Activated B cell treated with CpG ODN at 0.5 μM for 24 hours (primary cell): ENCODE data around the gene SLC16A10. TPM values are rescaled to one million over a fixed set of nuclear protein-coding genes. Genes with fewer than 3 reads are reported as not detected.

Experiments used
- ATAC-seq: fragments of 200-7000 bp; cut with Tn5 transposase; one replicate; pipeline ENCODE4 v1.10.0; 2021; ENCODE audit warnings: low read depth, mild to moderate bottlenecking, moderate library complexity
- CTCF ChIA-PET: fragments of 350-600 bp; sonication (Branson Sonifier 250); formaldehyde crosslinking; loops from one replicate; lab custom pipeline; 2021; ENCODE audit warnings: antibody characterized with exemption; lab: Charles Lee
- POLR2A ChIA-PET: fragments of 350-600 bp; sonication (Branson Sonifier 250); formaldehyde crosslinking; loops from one replicate; lab custom pipeline; 2021; ENCODE audit warnings: antibody characterized with exemption; lab: Charles Lee
- DNase-seq: peaks from one replicate; pipeline ENCODE4 v3.0.0; 2022
- H3K27ac Mint-ChIP-seq: one replicate; pipeline ENCODE4 v1.8.0; 2020; ENCODE audit warnings: mixed read lengths
- H3K27me3 Mint-ChIP-seq: one replicate; pipeline ENCODE4 v1.8.0; 2021; ENCODE audit warnings: mixed read lengths
- H3K36me3 Mint-ChIP-seq: one replicate; pipeline ENCODE4 v1.8.0; 2021; ENCODE audit warnings: low read depth, mixed read lengths
- H3K4me1 Mint-ChIP-seq: one replicate; pipeline ENCODE4 v1.8.0; 2021; ENCODE audit warnings: mixed read lengths
- H3K4me3 Mint-ChIP-seq: one replicate; pipeline ENCODE4 v1.8.0; 2020; ENCODE audit warnings: mild to moderate bottlenecking, mixed read lengths
- H3K9me3 Mint-ChIP-seq: one replicate; pipeline ENCODE4 v1.8.0; 2020; ENCODE audit warnings: mixed read lengths
- CTCF ChIP-seq: fragments of 200-600 bp; IDR thresholded peaks from one replicate; pipeline ENCODE4 v1.8.0; 2022; ENCODE audit warnings: antibody characterized with exemption, mild to moderate bottlenecking
- intact Hi-C: fragments of 100-400 bp; cut with micrococcal nuclease; formaldehyde crosslinking; loops from one replicate; pipeline ENCODE4 v1.15.1; 2024
- total RNA-seq: library from RNA; stranded (reverse); gene quantifications from 2 replicates; pipeline ENCODE4 v1.2.3, GENCODE V29; 2022

Gene SLC16A10
- total RNA-seq, 1 donor from 2014 or later = 0.13 TPM

- no peaks in the 10 kb centered on the region for H3K4me1 Mint-ChIP-seq
- no peak overlapping the region for H3K4me3 Mint-ChIP-seq
- H3K9me3 Mint-ChIP-seq = no peaks in the 10 kb centered on the region
- no peaks in the 10 kb centered on the region for H3K27me3 Mint-ChIP-seq
- no peak for TF ChIP-seq CTCF
- ATAC-seq (peak; percentile 68), DNase-seq (no peak)
- H3K27ac Mint-ChIP-seq = no peak overlapping the region
- no peaks in the 10 kb centered on the region for H3K36me3 Mint-ChIP-seq
- intact Hi-C loops = loop anchor here (1.0 kb wide), 4 partner anchors 153 to 682 kb away; no protein-coding TSS in a partner anchor
- POLR2A ChIA-PET = no interaction called here
- CTCF ChIA-PET = interaction anchor here (0.9 to 2.8 kb wide), 8 partner anchors 10 to 683 kb away, joined by 3 to 17 read pairs (median 5); no protein-coding TSS in a partner anchor
Observed at GRCh38 chr6:111210194-111210728, 123.0 kb downstream of the SLC16A10 start.

- POLR2A ChIA-PET = no interaction called here
- Mint-ChIP-seq H3K4me1 (no peaks in the 10 kb centered on the region), H3K9me3 (no peaks in the 10 kb centered on the region), H3K36me3 (no peaks in the 10 kb centered on the region), H3K27ac (no peak overlapping the region), H3K4me3 (no peak overlapping the region), H3K27me3 (no peaks in the 10 kb centered on the region)
- CTCF ChIA-PET = interaction anchor here (0.6 kb wide), 1 partner anchor 1567 kb away, joined by 3 read pairs; no protein-coding TSS in a partner anchor
- no peak for ATAC-seq
- intact Hi-C loops = no loop called here
- DNase-seq = no peak
- no peak for TF ChIP-seq CTCF
Observed at GRCh38 chr6:111211411-111212030, 124.2 kb downstream of the SLC16A10 start.

- ATAC-seq (no peak), DNase-seq (no peak)
- TF ChIP-seq CTCF = no peak
- no peaks in the 10 kb centered on the region for H3K9me3 Mint-ChIP-seq
- ChIA-PET POLR2A (no interaction called here), CTCF (interaction anchor here (0.7 to 1.2 kb wide), 2 partner anchors 155 to 169 kb away, joined by 3 to 4 read pairs; no protein-coding TSS in a partner anchor)
- no peak overlapping the region for H3K4me3 Mint-ChIP-seq
- H3K4me1 Mint-ChIP-seq = no peaks in the 10 kb centered on the region
- no peak overlapping the region for H3K27ac Mint-ChIP-seq
- no peaks in the 10 kb centered on the region for H3K27me3 Mint-ChIP-seq
- intact Hi-C loops = no loop called here
- no peaks in the 10 kb centered on the region for H3K36me3 Mint-ChIP-seq
Observed at GRCh38 chr6:111212625-111213024, 125.3 kb downstream of the SLC16A10 start.

GRCh38 chr6:111215131-111215530 lies 127.8 kb downstream of the SLC16A10 start:
- intact Hi-C loops = no loop called here
- ATAC-seq = no peak
- Mint-ChIP-seq H3K4me1 (no peaks in the 10 kb centered on the region), H3K27me3 (no peaks in the 10 kb centered on the region), H3K36me3 (no peaks in the 10 kb centered on the region), H3K9me3 (no peaks in the 10 kb centered on the region), H3K27ac (no peak overlapping the region), H3K4me3 (no peak overlapping the region)
- TF ChIP-seq CTCF = no peak
- no peak for DNase-seq
- POLR2A ChIA-PET = no interaction called here
- CTCF ChIA-PET = no interaction called here

GRCh38 chr6:111219785-111220184 lies 132.5 kb downstream of the SLC16A10 start:
- no peaks in the 10 kb centered on the region for H3K36me3 Mint-ChIP-seq
- ChIA-PET POLR2A (no interaction called here), CTCF (interaction anchor here (1.2 kb wide), 1 partner anchor 10 kb away, joined by 3 read pairs; no protein-coding TSS in a partner anchor)
- no peaks in the 10 kb centered on the region for H3K27me3 Mint-ChIP-seq
- H3K27ac Mint-ChIP-seq = no peak overlapping the region
- no peaks in the 10 kb centered on the region for H3K4me1 Mint-ChIP-seq
- ATAC-seq = no peak
- TF ChIP-seq CTCF = no peak
- no peaks in the 10 kb centered on the region for H3K9me3 Mint-ChIP-seq
- no peak for DNase-seq
- no peak overlapping the region for H3K4me3 Mint-ChIP-seq
- intact Hi-C loops = no loop called here
